Measurements from ENCODE around the gene WDR6. TPM values are rescaled to one million over a fixed set of nuclear protein-coding genes. Genes with fewer than 3 reads are reported as not detected.

WDR6 gene
- total and polyA plus RNA-seq, 9 of the 15 experiments (the other 6 are each of a cell fraction or from before 2014, with no cell fraction given): 8.9 to 90.6 (median 44.7) TPM

GRCh38 chr3:48980295-48980694, 26.9 kb upstream of the WDR6 start:
- Histone ChIP-seq H3K27ac (ENCODE audit: extremely low read depth, low read depth, low read length) (no peak overlapping the region), H3K27me3 (ENCODE audit: control insufficient read depth in 2 of 2, insufficient read depth in 2 of 2, low read length in 2 of 2) (no peaks in the 10 kb centered on the region), H2AFZ (ENCODE audit: low read depth, low read length) (no peak overlapping the region), H3K4me2 (ENCODE audit: insufficient read depth, low read length) (no peak overlapping the region), H4K20me1 (replicated peaks; ENCODE audit: control insufficient read depth, insufficient read depth, low read length) (no peaks in the 10 kb centered on the region), H3K79me2 (ENCODE audit: control insufficient read depth, insufficient read depth, low read length) (no peaks in the 10 kb centered on the region), H3K36me3 (ENCODE audit: control insufficient read depth, insufficient read depth, low read length) (peaks cover 79% of the 10 kb centered on the region; the same call in 2 of the 3 replicates), H3K4me3 (no peak overlapping the region), H3K9ac (ENCODE audit: insufficient read depth in 1 of 2, low read depth in 2 of 2, low read length in 2 of 2) (no peak overlapping the region), H3K9me1 (ENCODE audit: control insufficient read depth, insufficient read depth, low read length) (no peaks in the 10 kb centered on the region), H3K9me3 (replicated peaks; ENCODE audit: control insufficient read depth, insufficient read depth, low read depth, low read length) (no peaks in the 10 kb centered on the region), H3K4me1 (replicated peaks in 1 of 2; ENCODE audit: control insufficient read depth in 2 of 2, insufficient read depth in 2 of 2, low read length in 2 of 2) (no peaks in the 10 kb centered on the region)
- 89% methylated on average over 4 of the region's 4 CpGs for WGBS (ENCODE audit: insufficient coverage, low coverage, missing lambda C conversion rate)
- in situ Hi-C loops (cut with MboI) (no loop called here), intact Hi-C loops (cut with micrococcal nuclease) (no loop called here)
- no peak for DNase-seq (ENCODE audit: extremely low read depth in 1 of 4, low spot score in 3 of 4)
- ChIA-PET CTCF (ENCODE audit: low intra/inter-chr PET ratio) (no interaction called here), POLR2A (no interaction called here)
- no TSS peak for BruUV-seq (replicated peaks)
- FAIRE-seq: no peak
- ATAC-seq: no peak
- TF ChIP-seq, protein P1, sequence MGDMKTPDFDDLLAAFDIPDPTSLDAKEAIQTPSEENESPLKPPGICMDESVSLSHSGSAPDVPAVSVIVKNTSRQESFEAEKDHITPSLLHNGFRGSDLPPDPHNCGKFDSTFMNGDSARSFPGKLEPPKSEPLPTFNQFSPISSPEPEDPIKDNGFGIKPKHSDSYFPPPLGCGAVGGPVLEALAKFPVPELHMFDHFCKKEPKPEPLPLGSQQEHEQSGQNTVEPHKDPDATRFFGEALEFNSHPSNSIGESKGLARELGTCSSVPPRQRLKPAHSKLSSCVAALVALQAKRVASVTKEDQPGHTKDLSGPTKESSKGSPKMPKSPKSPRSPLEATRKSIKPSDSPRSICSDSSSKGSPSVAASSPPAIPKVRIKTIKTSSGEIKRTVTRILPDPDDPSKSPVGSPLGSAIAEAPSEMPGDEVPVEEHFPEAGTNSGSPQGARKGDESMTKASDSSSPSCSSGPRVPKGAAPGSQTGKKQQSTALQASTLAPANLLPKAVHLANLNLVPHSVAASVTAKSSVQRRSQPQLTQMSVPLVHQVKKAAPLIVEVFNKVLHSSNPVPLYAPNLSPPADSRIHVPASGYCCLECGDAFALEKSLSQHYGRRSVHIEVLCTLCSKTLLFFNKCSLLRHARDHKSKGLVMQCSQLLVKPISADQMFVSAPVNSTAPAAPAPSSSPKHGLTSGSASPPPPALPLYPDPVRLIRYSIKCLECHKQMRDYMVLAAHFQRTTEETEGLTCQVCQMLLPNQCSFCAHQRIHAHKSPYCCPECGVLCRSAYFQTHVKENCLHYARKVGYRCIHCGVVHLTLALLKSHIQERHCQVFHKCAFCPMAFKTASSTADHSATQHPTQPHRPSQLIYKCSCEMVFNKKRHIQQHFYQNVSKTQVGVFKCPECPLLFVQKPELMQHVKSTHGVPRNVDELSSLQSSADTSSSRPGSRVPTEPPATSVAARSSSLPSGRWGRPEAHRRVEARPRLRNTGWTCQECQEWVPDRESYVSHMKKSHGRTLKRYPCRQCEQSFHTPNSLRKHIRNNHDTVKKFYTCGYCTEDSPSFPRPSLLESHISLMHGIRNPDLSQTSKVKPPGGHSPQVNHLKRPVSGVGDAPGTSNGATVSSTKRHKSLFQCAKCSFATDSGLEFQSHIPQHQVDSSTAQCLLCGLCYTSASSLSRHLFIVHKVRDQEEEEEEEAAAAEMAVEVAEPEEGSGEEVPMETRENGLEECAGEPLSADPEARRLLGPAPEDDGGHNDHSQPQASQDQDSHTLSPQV (IDR thresholded peaks at IDR 0.05): no peak
- no peak for TF ChIP-seq ZNF717 (CRISPR knock-in tag; IDR thresholded peaks at IDR 0.05)
- no peak for TF ChIP-seq ZBTB49 (CRISPR knock-in tag; IDR thresholded peaks at IDR 0.05; ENCODE audit: borderline replicate concordance)
- no peak for TF ChIP-seq ZNF143 (CRISPR knock-in tag; IDR thresholded peaks at IDR 0.05)
- TF ChIP-seq ZNF277 (CRISPR knock-in tag; IDR thresholded peaks at IDR 0.05; ENCODE audit: borderline replicate concordance): no peak
- no peak for TF ChIP-seq U2AF2 (optimal IDR thresholded peaks at IDR 0.05; ENCODE audit: low read depth, low read length)
- TF ChIP-seq, protein P2, sequence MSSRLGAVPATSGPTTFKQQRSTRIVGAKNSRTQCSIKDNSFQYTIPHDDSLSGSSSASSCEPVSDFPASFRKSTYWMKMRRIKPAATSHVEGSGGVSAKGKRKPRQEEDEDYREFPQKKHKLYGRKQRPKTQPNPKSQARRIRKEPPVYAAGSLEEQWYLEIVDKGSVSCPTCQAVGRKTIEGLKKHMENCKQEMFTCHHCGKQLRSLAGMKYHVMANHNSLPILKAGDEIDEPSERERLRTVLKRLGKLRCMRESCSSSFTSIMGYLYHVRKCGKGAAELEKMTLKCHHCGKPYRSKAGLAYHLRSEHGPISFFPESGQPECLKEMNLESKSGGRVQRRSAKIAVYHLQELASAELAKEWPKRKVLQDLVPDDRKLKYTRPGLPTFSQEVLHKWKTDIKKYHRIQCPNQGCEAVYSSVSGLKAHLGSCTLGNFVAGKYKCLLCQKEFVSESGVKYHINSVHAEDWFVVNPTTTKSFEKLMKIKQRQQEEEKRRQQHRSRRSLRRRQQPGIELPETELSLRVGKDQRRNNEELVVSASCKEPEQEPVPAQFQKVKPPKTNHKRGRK (tag; IDR thresholded peaks at IDR 0.05): no peak
- TF ChIP-seq FOSL1 (tag; conservative IDR thresholded peaks at IDR 0.05): no peak
